K562 (cell line): ENCODE measurements around the gene PGS1. TPM values are rescaled to one million over a fixed set of nuclear protein-coding genes. Genes with fewer than 3 reads are reported as not detected.

Experiments
- ARID1B ChIP-seq: fragments of 450-650 bp; IDR thresholded peaks from 2 replicates; pipeline ENCODE4 v1.6.1; 2016; ENCODE audit warnings: antibody characterized with exemption, mild to moderate bottlenecking, inconsistent platforms
- CBFA2T3 ChIP-seq: fragments of 450-650 bp; IDR thresholded peaks from 2 replicates; pipeline ENCODE4 v1.6.1; 2017
- CBFB ChIP-seq: sonication (generic); formaldehyde crosslinking; IDR thresholded peaks from 2 replicates; pipeline ENCODE4 v1.4.0; 2020; ENCODE audit warnings: mild to moderate bottlenecking, missing genetic modification reagents
- EHMT2 ChIP-seq: fragments of 450-650 bp; IDR thresholded peaks from 2 replicates; pipeline ENCODE4 v1.6.1; 2018; ENCODE audit warnings: antibody characterized with exemption
- HIVEP1 ChIP-seq: fragments of 250-450 bp; sonication (Bioruptor Pico); IDR thresholded peaks from 2 replicates; pipeline ENCODE4 v1.4.0; 2020; ENCODE audit warnings: mild to moderate bottlenecking
- HMGN3 ChIP-seq: IDR thresholded peaks from 2 replicates; pipeline ENCODE4 v1.6.1; 2011; ENCODE audit warnings: borderline replicate concordance, low read depth, mild to moderate bottlenecking, mixed read lengths, low read length; ENCODE audit not compliant: insufficient read length; ENCODE audit errors: extremely low read depth
- KDM1A ChIP-seq, 2 experiments: fragments of 450-650 bp; IDR thresholded peaks; 2 replicates each; pipeline ENCODE4 v1.6.1; 2016; ENCODE audit warnings: mild to moderate bottlenecking in 2 of 2
- NR2C1 ChIP-seq, 2 experiments: fragments of 450-650 bp; IDR thresholded peaks; 2 replicates each; pipeline ENCODE4 v1.6.1; 2017; ENCODE audit warnings: mild to moderate bottlenecking in 2 of 2, antibody characterized with exemption in 1 of 2, inconsistent platforms in 1 of 2, missing compliant biosample characterization in 1 of 2, missing genetic modification characterization in 1 of 2
- PTBP1 ChIP-seq: fragments of 200-400 bp; formaldehyde crosslinking; IDR thresholded peaks from 2 replicates; pipeline ENCODE4 v1.6.1; 2017; ENCODE audit warnings: low read depth, low read length
- TAF9B ChIP-seq: fragments of 450-650 bp; IDR thresholded peaks from 2 replicates; pipeline ENCODE4 v1.6.1; 2018; ENCODE audit warnings: mild to moderate bottlenecking; ENCODE audit not compliant: partially characterized antibody
- TAL1 ChIP-seq: fragments of 450-650 bp; IDR thresholded peaks from 2 replicates; pipeline ENCODE4 v1.6.1; 2016; ENCODE audit warnings: mild to moderate bottlenecking
- ZNF124 ChIP-seq: sonication (generic); formaldehyde crosslinking; IDR thresholded peaks from 2 replicates; pipeline ENCODE4 v1.8.1; 2022; ENCODE audit warnings: missing genetic modification reagents
- ZNF23 ChIP-seq: fragments of 250-450 bp; sonication (Bioruptor Pico); IDR thresholded peaks from 2 replicates; pipeline ENCODE4 v1.4.0; 2020; ENCODE audit warnings: mild to moderate bottlenecking
- polyA plus RNA-seq, 8 experiments: library from polyadenylated mRNA; depleted of rRNA in 4 of 8; stranded (reverse) in 5 of 8; unstranded in 3 of 8; fragments of >200 nt; fragmentation: Nextera tagmentation in 2 of 8; fragmentation: Illumina TruSeq in 1 of 8; extraction: Ambion mirVana in 2 of 8; extraction: Trizol in 1 of 8; gene quantifications; 2 replicates each; pipeline versions ENCODE4 v1.2.1 to v1.2.3, GENCODE V29; 2011 to 2014; ENCODE audit warnings: inconsistent platforms in 1 of 8, missing spikeins in 1 of 8
- total RNA-seq, 7 experiments: library from RNA; depleted of rRNA in 6 of 7; stranded (reverse); fragments of >200 nt in 6 of 7; fragmentation: Illumina TruSeq in 2 of 7; extraction: Trizol in 2 of 7; gene quantifications; 2 replicates each; pipeline versions ENCODE4 v1.2.1 to v1.2.3, GENCODE V29; 2011 to 2021; ENCODE audit warnings: low replicate concordance in 1 of 7
- TF ChIP-seq, protein P1 (sequence below): fragments of 250-450 bp; sonication (Bioruptor Pico); IDR thresholded peaks from 2 replicates; pipeline ENCODE4 v1.4.0; 2020
- TF ChIP-seq, protein P2 (sequence below): fragments of 250-450 bp; sonication (Bioruptor Pico); IDR thresholded peaks from 2 replicates; pipeline ENCODE4 v1.4.0; 2020; ENCODE audit warnings: mild to moderate bottlenecking
- TF ChIP-seq, protein P3 (sequence below): fragments of 450-650 bp; formaldehyde crosslinking; IDR thresholded peaks from 2 replicates; pipeline ENCODE4 v1.4.0; 2020; ENCODE audit warnings: mild to moderate bottlenecking, mixed read lengths
- TF ChIP-seq, protein P4 (sequence below), 2 experiments: fragments of 150-350 bp in 1 of 2; IDR thresholded peaks; 2 replicates each; pipeline ENCODE4 v1.6.1; 2012 to 2016; ENCODE audit warnings: low read depth in 2 of 2, low read length in 2 of 2, mild to moderate bottlenecking in 1 of 2, moderate library complexity in 1 of 2

PGS1 gene
- total and polyA plus RNA-seq, 9 of the 15 experiments (the other 6 are each of a cell fraction or from before 2014, with no cell fraction given): 1.3 to 39.4 (median 22.3) TPM

DNA sequence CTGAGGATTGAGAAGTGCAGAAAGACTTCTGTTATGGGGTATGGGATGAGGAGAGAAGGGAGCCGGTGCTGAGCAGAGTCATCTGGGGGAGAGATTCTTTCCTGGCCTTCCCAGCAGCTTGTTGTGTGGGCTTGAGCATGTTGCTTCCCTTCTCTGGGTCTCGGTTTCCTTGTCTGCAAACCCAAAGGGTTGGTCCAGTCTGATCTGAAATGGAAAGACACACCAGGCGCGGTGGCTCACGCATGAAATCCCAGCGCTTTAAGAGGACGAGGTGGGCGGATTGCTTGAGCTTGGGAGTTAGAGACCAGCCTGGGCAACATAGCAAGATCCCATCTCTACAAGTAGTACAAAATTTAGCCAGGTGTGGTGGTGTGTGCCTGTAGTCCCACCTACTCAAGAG, 24.6 kb upstream of the PGS1 start (continued):
- TF ChIP-seq, protein P1, sequence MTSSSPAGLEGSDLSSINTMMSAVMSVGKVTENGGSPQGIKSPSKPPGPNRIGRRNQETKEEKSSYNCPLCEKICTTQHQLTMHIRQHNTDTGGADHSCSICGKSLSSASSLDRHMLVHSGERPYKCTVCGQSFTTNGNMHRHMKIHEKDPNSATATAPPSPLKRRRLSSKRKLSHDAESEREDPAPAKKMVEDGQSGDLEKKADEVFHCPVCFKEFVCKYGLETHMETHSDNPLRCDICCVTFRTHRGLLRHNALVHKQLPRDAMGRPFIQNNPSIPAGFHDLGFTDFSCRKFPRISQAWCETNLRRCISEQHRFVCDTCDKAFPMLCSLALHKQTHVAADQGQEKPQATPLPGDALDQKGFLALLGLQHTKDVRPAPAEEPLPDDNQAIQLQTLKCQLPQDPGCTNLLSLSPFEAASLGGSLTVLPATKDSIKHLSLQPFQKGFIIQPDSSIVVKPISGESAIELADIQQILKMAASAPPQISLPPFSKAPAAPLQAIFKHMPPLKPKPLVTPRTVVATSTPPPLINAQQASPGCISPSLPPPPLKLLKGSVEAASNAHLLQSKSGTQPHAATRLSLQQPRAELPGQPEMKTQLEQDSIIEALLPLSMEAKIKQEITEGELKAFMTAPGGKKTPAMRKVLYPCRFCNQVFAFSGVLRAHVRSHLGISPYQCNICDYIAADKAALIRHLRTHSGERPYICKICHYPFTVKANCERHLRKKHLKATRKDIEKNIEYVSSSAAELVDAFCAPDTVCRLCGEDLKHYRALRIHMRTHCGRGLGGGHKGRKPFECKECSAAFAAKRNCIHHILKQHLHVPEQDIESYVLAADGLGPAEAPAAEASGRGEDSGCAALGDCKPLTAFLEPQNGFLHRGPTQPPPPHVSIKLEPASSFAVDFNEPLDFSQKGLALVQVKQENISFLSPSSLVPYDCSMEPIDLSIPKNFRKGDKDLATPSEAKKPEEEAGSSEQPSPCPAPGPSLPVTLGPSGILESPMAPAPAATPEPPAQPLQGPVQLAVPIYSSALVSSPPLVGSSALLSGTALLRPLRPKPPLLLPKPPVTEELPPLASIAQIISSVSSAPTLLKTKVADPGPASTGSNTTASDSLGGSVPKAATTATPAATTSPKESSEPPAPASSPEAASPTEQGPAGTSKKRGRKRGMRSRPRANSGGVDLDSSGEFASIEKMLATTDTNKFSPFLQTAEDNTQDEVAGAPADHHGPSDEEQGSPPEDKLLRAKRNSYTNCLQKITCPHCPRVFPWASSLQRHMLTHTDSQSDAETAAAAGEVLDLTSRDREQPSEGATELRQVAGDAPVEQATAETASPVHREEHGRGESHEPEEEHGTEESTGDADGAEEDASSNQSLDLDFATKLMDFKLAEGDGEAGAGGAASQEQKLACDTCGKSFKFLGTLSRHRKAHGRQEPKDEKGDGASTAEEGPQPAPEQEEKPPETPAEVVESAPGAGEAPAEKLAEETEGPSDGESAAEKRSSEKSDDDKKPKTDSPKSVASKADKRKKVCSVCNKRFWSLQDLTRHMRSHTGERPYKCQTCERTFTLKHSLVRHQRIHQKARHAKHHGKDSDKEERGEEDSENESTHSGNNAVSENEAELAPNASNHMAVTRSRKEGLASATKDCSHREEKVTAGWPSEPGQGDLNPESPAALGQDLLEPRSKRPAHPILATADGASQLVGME (CRISPR knock-in tag): no peak
- TF ChIP-seq EHMT2 (no peak), TAF9B (no peak), KDM1A (IDR thresholded peaks at IDR 0.05) (peak in 1 of 2 experiments; percentile 38; a peak in 1 of 4 replicates), ZNF124 (CRISPR knock-in tag) (no peak), ZNF23 (CRISPR knock-in tag) (no peak), HIVEP1 (CRISPR knock-in tag) (no peak), PTBP1 (0 out of 2 replicates have a peak, but pooled peaks have one; percentile 51), TAL1 (no peak), CBFB (CRISPR knock-in tag) (no peak), NR2C1 (IDR thresholded peaks at IDR 0.05) (no peak), NR2C1 (tag; IDR thresholded peaks at IDR 0.05) (no peak), CBFA2T3 (no peak), HMGN3 (no peak), ARID1B (no peak)
- TF ChIP-seq, protein P2, sequence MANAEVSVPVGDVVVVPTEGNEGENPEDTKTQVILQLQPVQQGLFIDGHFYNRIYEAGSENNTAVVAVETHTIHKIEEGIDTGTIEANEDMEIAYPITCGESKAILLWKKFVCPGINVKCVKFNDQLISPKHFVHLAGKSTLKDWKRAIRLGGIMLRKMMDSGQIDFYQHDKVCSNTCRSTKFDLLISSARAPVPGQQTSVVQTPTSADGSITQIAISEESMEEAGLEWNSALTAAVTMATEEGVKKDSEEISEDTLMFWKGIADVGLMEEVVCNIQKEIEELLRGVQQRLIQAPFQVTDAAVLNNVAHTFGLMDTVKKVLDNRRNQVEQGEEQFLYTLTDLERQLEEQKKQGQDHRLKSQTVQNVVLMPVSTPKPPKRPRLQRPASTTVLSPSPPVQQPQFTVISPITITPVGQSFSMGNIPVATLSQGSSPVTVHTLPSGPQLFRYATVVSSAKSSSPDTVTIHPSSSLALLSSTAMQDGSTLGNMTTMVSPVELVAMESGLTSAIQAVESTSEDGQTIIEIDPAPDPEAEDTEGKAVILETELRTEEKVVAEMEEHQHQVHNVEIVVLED (CRISPR knock-in tag): no peak
- TF ChIP-seq, protein P3, sequence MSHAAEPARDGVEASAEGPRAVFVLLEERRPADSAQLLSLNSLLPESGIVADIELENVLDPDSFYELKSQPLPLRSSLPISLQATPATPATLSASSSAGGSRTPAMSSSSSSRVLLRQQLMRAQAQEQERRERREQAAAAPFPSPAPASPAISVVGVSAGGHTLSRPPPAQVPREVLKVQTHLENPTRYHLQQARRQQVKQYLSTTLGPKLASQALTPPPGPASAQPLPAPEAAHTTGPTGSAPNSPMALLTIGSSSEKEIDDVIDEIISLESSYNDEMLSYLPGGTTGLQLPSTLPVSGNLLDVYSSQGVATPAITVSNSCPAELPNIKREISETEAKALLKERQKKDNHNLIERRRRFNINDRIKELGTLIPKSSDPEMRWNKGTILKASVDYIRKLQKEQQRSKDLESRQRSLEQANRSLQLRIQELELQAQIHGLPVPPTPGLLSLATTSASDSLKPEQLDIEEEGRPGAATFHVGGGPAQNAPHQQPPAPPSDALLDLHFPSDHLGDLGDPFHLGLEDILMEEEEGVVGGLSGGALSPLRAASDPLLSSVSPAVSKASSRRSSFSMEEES (CRISPR knock-in tag): no peak
- TF ChIP-seq, protein P4, sequence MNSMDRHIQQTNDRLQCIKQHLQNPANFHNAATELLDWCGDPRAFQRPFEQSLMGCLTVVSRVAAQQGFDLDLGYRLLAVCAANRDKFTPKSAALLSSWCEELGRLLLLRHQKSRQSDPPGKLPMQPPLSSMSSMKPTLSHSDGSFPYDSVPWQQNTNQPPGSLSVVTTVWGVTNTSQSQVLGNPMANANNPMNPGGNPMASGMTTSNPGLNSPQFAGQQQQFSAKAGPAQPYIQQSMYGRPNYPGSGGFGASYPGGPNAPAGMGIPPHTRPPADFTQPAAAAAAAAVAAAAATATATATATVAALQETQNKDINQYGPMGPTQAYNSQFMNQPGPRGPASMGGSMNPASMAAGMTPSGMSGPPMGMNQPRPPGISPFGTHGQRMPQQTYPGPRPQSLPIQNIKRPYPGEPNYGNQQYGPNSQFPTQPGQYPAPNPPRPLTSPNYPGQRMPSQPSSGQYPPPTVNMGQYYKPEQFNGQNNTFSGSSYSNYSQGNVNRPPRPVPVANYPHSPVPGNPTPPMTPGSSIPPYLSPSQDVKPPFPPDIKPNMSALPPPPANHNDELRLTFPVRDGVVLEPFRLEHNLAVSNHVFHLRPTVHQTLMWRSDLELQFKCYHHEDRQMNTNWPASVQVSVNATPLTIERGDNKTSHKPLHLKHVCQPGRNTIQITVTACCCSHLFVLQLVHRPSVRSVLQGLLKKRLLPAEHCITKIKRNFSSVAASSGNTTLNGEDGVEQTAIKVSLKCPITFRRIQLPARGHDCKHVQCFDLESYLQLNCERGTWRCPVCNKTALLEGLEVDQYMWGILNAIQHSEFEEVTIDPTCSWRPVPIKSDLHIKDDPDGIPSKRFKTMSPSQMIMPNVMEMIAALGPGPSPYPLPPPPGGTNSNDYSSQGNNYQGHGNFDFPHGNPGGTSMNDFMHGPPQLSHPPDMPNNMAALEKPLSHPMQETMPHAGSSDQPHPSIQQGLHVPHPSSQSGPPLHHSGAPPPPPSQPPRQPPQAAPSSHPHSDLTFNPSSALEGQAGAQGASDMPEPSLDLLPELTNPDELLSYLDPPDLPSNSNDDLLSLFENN (IDR thresholded peaks at IDR 0.05; ENCODE audit: low read depth in 2 of 2, low read length in 2 of 2): no peak
